ENCODE data around the gene HDAC4.

GRCh38 chr2:239387811-239388210 lies 13.0 kb downstream of the HDAC4 start:
- TF ChIP-seq CTCF (IDR thresholded peaks at IDR 0.05; ENCODE audit: low read length) (no peak), EZH2 (IDR thresholded peaks at IDR 0.05; ENCODE audit: borderline replicate concordance, low read length) (no peak)
